Large intestine (tissue), 3 donors: ENCODE measurements around the gene CTCFL. TPM values are rescaled to one million over a fixed set of nuclear protein-coding genes. Genes with fewer than 3 reads are reported as not detected.
"Not testable (repeated sequence)": the region's sequence is repeated elsewhere in the genome, so short reads cannot be mapped to it uniquely, and the experiment has no call there.

Source experiments
- DNase-seq, 2 donors: peaks; one replicate each; pipeline versions ENCODE4 v3.0.0 to v3.0.0-alpha.2; 2013
- H3K27ac ChIP-seq: one replicate; pipeline ENCODE4 v1.5.1; 2013; ENCODE audit warnings: low read length
- H3K27me3 ChIP-seq: 2 replicates; pipeline ENCODE4 v1.6.1; 2013; ENCODE audit warnings: low read length; ENCODE audit not compliant: control insufficient read depth, insufficient read depth
- H3K36me3 ChIP-seq: 2 replicates; pipeline ENCODE4 v1.6.1; 2013; ENCODE audit warnings: low read length; ENCODE audit not compliant: control insufficient read depth, insufficient read depth
- H3K4me1 ChIP-seq: one replicate; pipeline ENCODE4 v1.6.1; 2013; ENCODE audit warnings: low read length; ENCODE audit not compliant: control insufficient read depth, insufficient read depth
- H3K4me3 ChIP-seq: one replicate; pipeline ENCODE4 v1.5.1; 2013; ENCODE audit warnings: low read length
- H3K9me3 ChIP-seq: one replicate; pipeline ENCODE4 v1.6.1; 2013; ENCODE audit warnings: mild to moderate bottlenecking, low read depth, low read length, moderate library complexity; ENCODE audit not compliant: control insufficient read depth
- WGBS: methylation state at CpG from one replicate; pipeline ENCODE4 v1.1.5; 2013; ENCODE audit warnings: low lambda C conversion rate; ENCODE audit not compliant: insufficient coverage; 5-methylcytosine and 5-hydroxymethylcytosine counted together
- polyA plus RNA-seq: library from polyadenylated mRNA; unstranded; fragments of 120-200 nt; gene quantifications from one replicate; pipeline ENCODE4 v1.2.1, GENCODE V29; 2013

The CTCFL gene
- polyA plus RNA-seq, 1 donor, result 0.03 TPM

- Histone ChIP-seq H3K4me3 (no peak overlapping the region), H3K27ac (no peak overlapping the region), H3K36me3 (no peaks in the 10 kb centered on the region), H3K4me1 (peaks cover 2% of the 10 kb centered on the region), H3K27me3 (no peaks in the 10 kb centered on the region), H3K9me3 (no peaks in the 10 kb centered on the region)
- WGBS, result no CpG with 5 or more reads among the region's 11 CpGs
- DNase-seq, result no peak
These were observed 1.2 kb downstream of the CTCFL start for GRCh38 chr20:57523782-57524181.

DNA sequence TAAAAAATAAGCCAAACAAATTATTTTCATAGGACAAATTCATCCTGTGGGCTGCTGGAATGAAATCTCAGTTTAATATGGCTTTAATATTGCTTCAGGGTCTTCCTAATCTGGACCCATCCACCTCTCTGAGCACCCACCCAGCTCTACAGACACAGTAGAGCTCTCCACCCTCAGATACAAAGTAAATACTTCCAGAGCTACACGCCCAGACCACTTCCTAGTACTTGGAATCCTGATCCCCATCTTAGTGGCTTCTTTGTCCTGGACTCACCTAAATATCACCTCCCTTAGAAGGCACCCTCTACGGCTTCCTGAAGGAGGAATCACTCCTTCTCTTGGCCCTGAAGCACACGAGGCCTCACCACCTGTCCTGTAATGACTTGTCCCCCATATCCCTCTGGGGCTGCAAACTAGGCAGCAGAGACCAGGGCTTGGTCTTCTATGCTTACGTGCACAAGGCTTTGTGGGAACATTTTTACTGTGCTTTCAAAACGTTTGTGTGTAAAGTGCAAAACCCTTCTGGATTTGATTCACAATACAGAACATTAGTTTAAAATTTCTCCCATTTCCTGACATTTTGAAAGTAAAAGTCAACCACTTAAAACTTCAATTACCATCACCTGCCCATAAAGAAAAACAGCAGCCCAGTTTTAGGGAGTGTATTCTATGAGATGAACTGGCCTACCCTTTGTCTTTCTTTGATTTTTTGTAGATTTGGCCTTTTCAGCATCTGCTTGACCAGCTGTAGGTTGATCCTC, 2.4 kb downstream of the CTCFL start:
- DNase-seq, result no peak
- no peaks in the 10 kb centered on the region for H3K27me3 ChIP-seq

GRCh38 chr20:57517904-57518303, 7.0 kb downstream of the CTCFL start:
- no CpG with 5 or more reads among the region's 5 CpGs for WGBS
- peaks cover 2% of the 10 kb centered on the region for H3K4me1 ChIP-seq

More for the DNA sequence above, 2.4 kb downstream of the CTCFL start:
- Histone ChIP-seq H3K4me3 (no peak overlapping the region), H3K27ac (no peak overlapping the region), H3K9me3 (no peaks in the 10 kb centered on the region), H3K4me1 (peaks cover 2% of the 10 kb centered on the region), H3K36me3 (no peaks in the 10 kb centered on the region)
- 17% methylated on average over 1 of the region's 5 CpGs for WGBS

DNA sequence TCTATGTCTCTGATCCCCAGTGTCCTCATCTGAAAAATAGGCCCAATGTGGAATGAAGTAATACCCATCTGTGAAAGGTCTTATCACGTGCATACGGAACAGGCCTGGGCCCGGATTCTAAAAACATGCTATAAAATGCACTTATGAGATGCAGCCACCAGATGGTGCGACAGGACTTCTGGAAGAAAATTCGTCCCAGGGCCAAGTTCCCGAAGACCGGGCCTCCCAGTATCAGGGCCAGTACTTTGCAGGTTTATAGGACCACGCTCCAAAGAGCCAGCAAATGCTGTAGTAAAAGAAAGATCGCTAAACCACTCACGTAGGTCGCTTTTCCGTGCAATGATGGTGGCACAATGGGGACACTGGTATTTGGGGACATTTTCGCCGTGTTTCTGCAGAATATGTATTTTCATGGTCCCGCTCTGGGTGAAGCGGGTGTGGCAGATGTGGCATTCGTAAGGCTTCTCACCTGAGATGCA, 10.6 kb downstream of the CTCFL start:
- H3K4me3 ChIP-seq, result no peak overlapping the region
- no peaks in the 10 kb centered on the region for H3K9me3 ChIP-seq
- no peaks in the 10 kb centered on the region for H3K27me3 ChIP-seq
- WGBS, result no CpG with 5 or more reads among the region's 17 CpGs
- H3K27ac ChIP-seq, result no peak overlapping the region
- H3K4me1 ChIP-seq, result peaks cover 2% of the 10 kb centered on the region
- no peaks in the 10 kb centered on the region for H3K36me3 ChIP-seq
- peak; percentile 61 to 66 for DNase-seq

More at GRCh38 chr20:57517904-57518303, 7.0 kb downstream of the CTCFL start:
- Histone ChIP-seq H3K27ac (no peak overlapping the region), H3K9me3 (no peaks in the 10 kb centered on the region), H3K36me3 (no peaks in the 10 kb centered on the region), H3K4me3 (no peak overlapping the region), H3K27me3 (no peaks in the 10 kb centered on the region)
- no peak for DNase-seq

- Histone ChIP-seq H3K9me3 (no peaks in the 10 kb centered on the region), H3K27ac (no peak overlapping the region), H3K4me3 (no peak overlapping the region), H3K4me1 (peaks cover 2% of the 10 kb centered on the region), H3K27me3 (no peaks in the 10 kb centered on the region), H3K36me3 (no peaks in the 10 kb centered on the region)
- no CpG with 5 or more reads among the region's 1 CpG for WGBS
- no peak for DNase-seq
These were observed 11.7 kb downstream of the CTCFL start for GRCh38 chr20:57513199-57513598.

DNA sequence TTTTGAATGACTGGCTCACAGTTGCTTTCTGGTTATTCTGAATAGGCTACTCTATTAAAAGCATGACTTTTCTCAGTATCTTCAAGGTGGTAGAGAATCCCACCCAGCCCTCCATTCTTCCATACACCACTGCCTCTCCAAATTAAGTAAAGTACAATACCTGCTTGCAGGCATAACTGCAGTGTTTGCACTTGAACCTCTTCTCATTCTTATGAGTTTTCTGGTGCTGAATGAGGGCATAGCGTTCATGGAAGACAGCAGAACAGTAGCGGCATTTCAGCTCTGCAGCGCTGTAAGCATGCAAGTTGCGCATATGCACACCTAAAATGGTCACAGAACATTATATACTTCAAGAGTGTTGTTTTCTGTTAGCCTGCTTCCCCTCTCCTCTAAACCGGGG, 12.5 kb downstream of the CTCFL start:
- Histone ChIP-seq H3K9me3 (no peaks in the 10 kb centered on the region), H3K27me3 (no peaks in the 10 kb centered on the region), H3K36me3 (no peaks in the 10 kb centered on the region), H3K4me3 (no peak overlapping the region), H3K27ac (no peak overlapping the region), H3K4me1 (peaks cover 2% of the 10 kb centered on the region)
- no peak for DNase-seq
- WGBS, result no CpG with 5 or more reads among the region's 5 CpGs

GRCh38 chr20:57511709-57512108, 13.2 kb downstream of the CTCFL start:
- 80% methylated on average over 2 of the region's 7 CpGs for WGBS
- not testable (repeated sequence) for H3K36me3 ChIP-seq

DNA sequence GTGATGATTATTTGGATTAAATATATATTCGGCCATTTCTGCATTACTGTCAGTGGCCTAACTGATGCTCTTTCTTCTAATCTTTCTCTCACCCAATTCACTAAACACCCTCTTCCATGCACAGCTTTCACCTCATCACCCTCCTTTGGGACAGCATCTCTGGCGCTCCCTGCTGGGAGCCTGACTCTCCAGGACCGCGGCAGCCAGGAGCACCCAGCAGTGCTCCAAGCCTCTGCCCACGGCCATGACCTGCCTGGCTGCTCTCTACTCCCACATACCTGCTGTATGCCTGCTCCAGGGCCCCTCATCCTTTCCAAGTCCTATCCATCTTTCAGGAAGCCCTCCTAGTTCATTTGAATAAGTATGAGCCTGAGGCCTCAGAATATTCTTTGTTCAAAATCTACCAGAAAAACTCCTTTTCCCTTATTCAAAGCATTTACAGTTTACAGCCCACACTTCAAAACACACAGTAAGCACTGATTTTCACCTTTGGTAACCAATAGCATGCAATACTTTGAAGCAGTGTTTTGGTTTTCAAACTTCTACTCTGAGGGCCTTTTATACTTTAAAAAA, 15.2 kb downstream of the CTCFL start:
- no peak overlapping the region for H3K27ac ChIP-seq
- no peak for DNase-seq
- WGBS, result no CpG with 5 or more reads among the region's 5 CpGs
- peaks cover 2% of the 10 kb centered on the region for H3K4me1 ChIP-seq
- no peaks in the 10 kb centered on the region for H3K36me3 ChIP-seq
- no peaks in the 10 kb centered on the region for H3K9me3 ChIP-seq
- H3K27me3 ChIP-seq, result no peaks in the 10 kb centered on the region
- H3K4me3 ChIP-seq, result no peak overlapping the region

More at GRCh38 chr20:57511709-57512108, 13.2 kb downstream of the CTCFL start:
- not testable (repeated sequence) for H3K27ac ChIP-seq, DNase-seq, H3K27me3 ChIP-seq, H3K4me1 ChIP-seq, H3K9me3 ChIP-seq, H3K4me3 ChIP-seq

GRCh38 chr20:57508831-57509230, 16.1 kb downstream of the CTCFL start:
- H3K9me3 ChIP-seq, result no peaks in the 10 kb centered on the region
- WGBS, result no CpG with 5 or more reads among the region's 5 CpGs
- no peak overlapping the region for H3K4me3 ChIP-seq
- H3K27me3 ChIP-seq, result no peaks in the 10 kb centered on the region
- DNase-seq, result no peak
- no peak overlapping the region for H3K27ac ChIP-seq
- no peaks in the 10 kb centered on the region for H3K36me3 ChIP-seq
- no peaks in the 10 kb centered on the region for H3K4me1 ChIP-seq

- Histone ChIP-seq H3K9me3 (no peaks in the 10 kb centered on the region), H3K27me3 (no peaks in the 10 kb centered on the region), H3K36me3 (no peaks in the 10 kb centered on the region), H3K27ac (no peak overlapping the region), H3K4me3 (no peak overlapping the region), H3K4me1 (no peaks in the 10 kb centered on the region)
- DNase-seq, result no peak
- no CpG with 5 or more reads among the region's 8 CpGs for WGBS
These were observed 16.6 kb downstream of the CTCFL start for GRCh38 chr20:57508381-57508780.
